Mucosa of descending colon (tissue), 3 donors: ENCODE data around the gene LAMA3. TPM values are rescaled to one million over a fixed set of nuclear protein-coding genes. Genes with fewer than 3 reads are reported as not detected.

Experiments used
- ATAC-seq: fragments of 200-7000 bp; cut with Tn5 transposase; one replicate; pipeline ENCODE4 v1.9.1; 2020; ENCODE audit warnings: mild to moderate bottlenecking, moderate library complexity
- DNase-seq, 3 donors: peaks; one replicate each; pipeline ENCODE4 v3.0.0-alpha.2; 2020
- H3K36me3 ChIP-seq: fragments of 200-600 bp; one replicate; pipeline ENCODE4 v1.8.0; 2021; ENCODE audit warnings: low read depth, mild to moderate bottlenecking
- H3K4me1 ChIP-seq: fragments of 200-600 bp; one replicate; pipeline ENCODE4 v1.8.0; 2021; ENCODE audit warnings: low read depth, mild to moderate bottlenecking
- H3K4me3 ChIP-seq: fragments of 200-600 bp; one replicate; pipeline ENCODE4 v1.8.0; 2021; ENCODE audit warnings: mild to moderate bottlenecking
- H3K9me3 ChIP-seq: fragments of 200-600 bp; one replicate; pipeline ENCODE4 v1.8.0; 2021; ENCODE audit warnings: mild to moderate bottlenecking
- intact Hi-C, 2 donors: fragments of 100-400 bp; cut with DNase I in 1 of 2; cut with micrococcal nuclease in 1 of 2; formaldehyde crosslinking; loops; one replicate each; pipeline versions ENCODE4 v1.11.0 to v1.11.1; 2022; cut with DNase I, micrococcal nuclease
- total RNA-seq, 3 donors: library from RNA; stranded (reverse); fragmentation: NEBNext Ultra II Directional in 2 of 3; extraction: Animal tissue kit (Norgen Biotek cat#: 25700) in 2 of 3; gene quantifications; one replicate each; pipeline versions ENCODE4 v1.2.1 to v1.2.4, GENCODE V29; 2021 to 2023
- TF ChIP-seq, protein P1 (sequence below): fragments of 200-600 bp; IDR thresholded peaks from one replicate; pipeline ENCODE4 v1.8.0; 2022; ENCODE audit warnings: antibody characterized with exemption, mild to moderate bottlenecking
- donor health status: DM: no; HTN: no; CAD: no; lungs with moderate emphysema.
- donor health status: DM: no; HTN: no; CAD: no.
- donor health status: DM: no; HTN: yes; CAD: no.

The LAMA3 gene
- total RNA-seq, 3 donors from 2014 or later = 29.0 to 62.0 (median 49.0) TPM

DNA sequence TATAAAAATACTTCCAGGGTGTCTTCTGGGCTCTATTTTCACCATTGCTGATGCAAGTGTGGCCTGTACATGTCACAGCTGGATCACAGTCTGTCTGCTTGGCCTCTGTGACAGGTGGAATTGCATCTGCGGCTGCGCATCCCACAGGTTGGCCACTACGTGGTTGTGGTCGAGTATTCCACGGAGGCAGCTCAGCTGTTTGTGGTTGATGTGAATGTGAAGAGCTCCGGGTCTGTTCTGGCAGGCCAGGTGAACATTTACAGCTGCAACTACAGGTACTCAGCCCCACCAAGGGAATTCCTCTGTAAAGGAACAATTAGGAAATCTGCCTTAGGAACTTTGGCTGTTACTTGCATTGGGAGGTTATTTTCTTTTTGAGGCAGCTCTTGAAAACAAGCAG, 144.5 kb downstream of the LAMA3 start:
- intact Hi-C loops = no loop called here
- TF ChIP-seq, protein P1, sequence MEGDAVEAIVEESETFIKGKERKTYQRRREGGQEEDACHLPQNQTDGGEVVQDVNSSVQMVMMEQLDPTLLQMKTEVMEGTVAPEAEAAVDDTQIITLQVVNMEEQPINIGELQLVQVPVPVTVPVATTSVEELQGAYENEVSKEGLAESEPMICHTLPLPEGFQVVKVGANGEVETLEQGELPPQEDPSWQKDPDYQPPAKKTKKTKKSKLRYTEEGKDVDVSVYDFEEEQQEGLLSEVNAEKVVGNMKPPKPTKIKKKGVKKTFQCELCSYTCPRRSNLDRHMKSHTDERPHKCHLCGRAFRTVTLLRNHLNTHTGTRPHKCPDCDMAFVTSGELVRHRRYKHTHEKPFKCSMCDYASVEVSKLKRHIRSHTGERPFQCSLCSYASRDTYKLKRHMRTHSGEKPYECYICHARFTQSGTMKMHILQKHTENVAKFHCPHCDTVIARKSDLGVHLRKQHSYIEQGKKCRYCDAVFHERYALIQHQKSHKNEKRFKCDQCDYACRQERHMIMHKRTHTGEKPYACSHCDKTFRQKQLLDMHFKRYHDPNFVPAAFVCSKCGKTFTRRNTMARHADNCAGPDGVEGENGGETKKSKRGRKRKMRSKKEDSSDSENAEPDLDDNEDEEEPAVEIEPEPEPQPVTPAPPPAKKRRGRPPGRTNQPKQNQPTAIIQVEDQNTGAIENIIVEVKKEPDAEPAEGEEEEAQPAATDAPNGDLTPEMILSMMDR = no peak
- Histone ChIP-seq H3K4me3 (no peak overlapping the region), H3K4me1 (no peaks in the 10 kb centered on the region), H3K36me3 (no peaks in the 10 kb centered on the region), H3K9me3 (no peaks in the 10 kb centered on the region)
- no peak for DNase-seq
- ATAC-seq = no peak

- no peaks in the 10 kb centered on the region for H3K9me3 ChIP-seq
- no peak overlapping the region for H3K4me3 ChIP-seq
- intact Hi-C loops = no loop called here
- TF ChIP-seq, protein P1 = no peak
- no peaks in the 10 kb centered on the region for H3K36me3 ChIP-seq
- no peaks in the 10 kb centered on the region for H3K4me1 ChIP-seq
- DNase-seq = no peak
- ATAC-seq = no peak
Observed at GRCh38 chr18:23835091-23835490, 145.8 kb downstream of the LAMA3 start.

GRCh38 chr18:23835506-23835905, 146.3 kb downstream of the LAMA3 start:
- TF ChIP-seq, protein P1 = no peak
- Histone ChIP-seq H3K36me3 (no peaks in the 10 kb centered on the region), H3K4me1 (no peaks in the 10 kb centered on the region), H3K4me3 (no peak overlapping the region), H3K9me3 (no peaks in the 10 kb centered on the region)
- DNase-seq = no peak
- ATAC-seq = no peak
- intact Hi-C loops = no loop called here

GRCh38 chr18:23837591-23837990, 148.3 kb downstream of the LAMA3 start:
- TF ChIP-seq, protein P1 = no peak
- no peak for DNase-seq
- intact Hi-C loops = no loop called here
- Histone ChIP-seq H3K4me1 (no peaks in the 10 kb centered on the region), H3K4me3 (no peak overlapping the region), H3K9me3 (no peaks in the 10 kb centered on the region), H3K36me3 (no peaks in the 10 kb centered on the region)
- no peak for ATAC-seq

DNA sequence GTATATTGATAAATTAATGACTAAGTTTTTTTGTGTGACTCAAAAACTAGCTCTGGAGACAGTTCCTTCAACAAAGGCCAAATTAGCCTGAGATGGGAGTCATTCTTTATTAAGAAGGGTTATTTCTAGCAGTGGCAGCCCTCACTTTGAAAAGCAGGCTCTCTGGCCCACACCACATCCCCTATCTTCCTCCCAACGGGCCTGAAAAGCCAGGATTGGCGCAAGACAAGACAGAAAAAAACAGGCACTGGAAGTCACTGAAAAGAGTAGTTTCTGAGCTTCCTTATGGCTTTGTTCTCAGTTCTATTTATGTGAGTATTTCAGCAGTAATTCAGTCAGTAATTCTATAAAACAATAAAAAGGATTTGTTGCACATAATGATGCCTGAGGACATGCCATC, 149.0 kb downstream of the LAMA3 start:
- H3K36me3 ChIP-seq = no peaks in the 10 kb centered on the region
- no peak overlapping the region for H3K4me3 ChIP-seq
- no peak for DNase-seq
- no peaks in the 10 kb centered on the region for H3K9me3 ChIP-seq
- H3K4me1 ChIP-seq = no peaks in the 10 kb centered on the region
- no peak for ATAC-seq
- TF ChIP-seq, protein P1 = no peak
- intact Hi-C loops = no loop called here

DNA sequence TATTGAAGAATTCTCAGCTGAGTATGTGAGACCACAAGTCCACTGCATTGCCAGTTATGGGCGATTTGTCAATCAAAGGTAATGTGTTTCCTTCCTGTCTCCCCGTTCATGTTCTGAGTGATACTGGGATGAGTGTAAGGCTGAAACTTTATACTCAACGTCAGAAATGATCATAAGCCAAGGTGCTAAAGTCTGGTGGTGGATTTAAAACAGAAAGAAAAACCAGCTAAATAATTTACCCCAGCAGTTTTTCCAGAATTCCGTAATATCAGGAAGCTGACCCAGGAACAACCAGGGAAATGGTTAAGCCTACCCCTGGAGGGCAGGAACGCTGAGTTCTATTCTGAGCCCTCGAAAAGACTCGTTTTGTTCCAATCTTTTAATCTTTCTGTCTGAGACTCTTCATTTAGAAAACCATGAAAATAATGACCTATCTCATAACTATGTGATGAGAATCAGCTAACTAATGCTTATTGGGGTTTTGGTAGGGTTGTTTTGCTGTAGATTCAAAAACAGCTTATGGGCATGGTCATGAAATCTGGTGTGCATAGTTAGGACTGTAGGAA, 149.6 kb downstream of the LAMA3 start:
- DNase-seq (no peak), ATAC-seq (no peak)
- intact Hi-C loops = no loop called here
- no peaks in the 10 kb centered on the region for H3K4me1 ChIP-seq
- H3K9me3 ChIP-seq = no peaks in the 10 kb centered on the region
- H3K36me3 ChIP-seq = no peaks in the 10 kb centered on the region
- TF ChIP-seq, protein P1 = no peak
- no peak overlapping the region for H3K4me3 ChIP-seq
